Activated CD4-positive, alpha-beta T cell treated with anti-CD3 and anti-CD28 coated beads, Interleukin-2, amount 10 ng/mL, durations not matched to agents 7 days and 5 days (primary cell): ENCODE data around the gene SRC. TPM values are rescaled to one million over a fixed set of nuclear protein-coding genes. Genes with fewer than 3 reads are reported as not detected.

ENCODE experiments used
- CTCF ChIA-PET: fragments of 350-600 bp; sonication (Branson Sonifier 250); formaldehyde crosslinking; loops from one replicate; lab custom pipeline; 2021; ENCODE audit warnings: antibody characterized with exemption; lab: Charles Lee
- POLR2A ChIA-PET: fragments of 350-600 bp; sonication (Branson Sonifier 250); formaldehyde crosslinking; loops from one replicate; lab custom pipeline; 2021; ENCODE audit warnings: antibody characterized with exemption; lab: Charles Lee
- DNase-seq: peaks from one replicate; pipeline ENCODE4 v3.0.0-alpha.2; 2020
- H3K27ac Mint-ChIP-seq: one replicate; pipeline ENCODE4 v1.8.0; 2021; ENCODE audit warnings: mild to moderate bottlenecking, moderate library complexity, mixed read lengths
- H3K27me3 Mint-ChIP-seq: one replicate; pipeline ENCODE4 v1.8.0; 2021; ENCODE audit warnings: mixed read lengths
- H3K36me3 Mint-ChIP-seq: one replicate; pipeline ENCODE4 v1.8.0; 2021; ENCODE audit warnings: low read depth, mixed read lengths
- H3K4me1 Mint-ChIP-seq: one replicate; pipeline ENCODE4 v1.8.0; 2021; ENCODE audit warnings: mixed read lengths
- H3K4me3 Mint-ChIP-seq: one replicate; pipeline ENCODE4 v1.8.0; 2021; ENCODE audit warnings: mild to moderate bottlenecking, moderate library complexity, mixed read lengths
- H3K9me3 Mint-ChIP-seq: one replicate; pipeline ENCODE4 v1.8.0; 2021; ENCODE audit warnings: mixed read lengths
- total RNA-seq, 2 experiments: library from RNA; stranded (reverse); gene quantifications; one replicate each; pipeline ENCODE4 v1.2.3, GENCODE V29; 2021

Gene SRC
- total RNA-seq, 2 experiments from 2014 or later, result 2.1 to 2.6 TPM

- peaks cover 2% of the 10 kb centered on the region for H3K27me3 Mint-ChIP-seq
- no peaks in the 10 kb centered on the region for H3K36me3 Mint-ChIP-seq
- no peak overlapping the region for H3K27ac Mint-ChIP-seq
- H3K4me1 Mint-ChIP-seq, result peaks cover 21% of the 10 kb centered on the region
- no peak overlapping the region for H3K4me3 Mint-ChIP-seq
- CTCF ChIA-PET, result interaction anchor here (1.2 kb wide), 1 partner anchor 53 kb away, joined by 3 read pairs; no protein-coding TSS in a partner anchor
- no peak for DNase-seq
- POLR2A ChIA-PET, result no interaction called here
- H3K9me3 Mint-ChIP-seq, result no peaks in the 10 kb centered on the region
These were observed 3.4 kb upstream of the SRC start for GRCh38 chr20:37342231-37343177.

DNA sequence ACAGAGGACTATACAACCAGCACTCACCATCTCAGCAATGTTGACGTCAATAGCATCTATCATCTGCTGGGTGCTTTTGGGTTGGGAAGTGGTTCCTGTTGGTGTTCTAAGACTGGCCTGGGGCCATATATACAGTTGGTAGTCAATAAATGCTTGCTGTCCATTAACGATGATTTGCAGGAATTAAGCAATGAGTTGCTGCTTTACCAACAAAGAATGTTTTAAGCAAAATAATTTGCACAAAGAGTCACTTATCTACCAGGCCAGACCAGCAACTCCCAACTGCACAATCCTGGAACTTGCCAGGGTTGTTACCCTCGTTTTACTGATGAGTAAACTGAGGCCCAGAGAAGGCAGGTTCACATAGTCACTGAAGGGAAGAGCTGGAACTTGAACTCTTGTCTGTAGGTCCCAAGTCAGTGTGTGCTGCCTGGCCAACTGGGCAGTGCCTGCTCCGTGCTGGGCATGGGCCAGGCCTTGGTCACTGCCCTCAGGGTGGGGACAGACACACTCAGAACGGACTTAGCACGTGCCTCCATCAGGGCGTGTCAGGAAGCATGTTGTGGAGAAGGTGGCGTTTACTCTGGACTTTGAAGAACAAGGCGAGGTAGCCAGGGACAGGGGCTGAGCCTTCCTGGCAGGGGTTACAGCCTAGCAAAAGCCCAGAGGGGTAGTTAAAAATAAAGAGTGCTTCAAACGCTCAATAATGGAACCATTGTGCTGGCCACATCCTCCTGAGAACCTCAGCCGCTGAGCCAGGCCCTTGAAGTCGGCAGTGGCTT lies 2.5 kb upstream of the SRC start:
- peak; percentile 30 for DNase-seq
- peaks cover 2% of the 10 kb centered on the region for H3K27me3 Mint-ChIP-seq
- peaks cover 21% of the 10 kb centered on the region for H3K4me1 Mint-ChIP-seq
- H3K9me3 Mint-ChIP-seq, result no peaks in the 10 kb centered on the region
- ChIA-PET CTCF (interaction anchor here (1.2 kb wide), 1 partner anchor 53 kb away, joined by 3 read pairs; no protein-coding TSS in a partner anchor), POLR2A (no interaction called here)
- no peak overlapping the region for H3K4me3 Mint-ChIP-seq
- no peak overlapping the region for H3K27ac Mint-ChIP-seq
- no peaks in the 10 kb centered on the region for H3K36me3 Mint-ChIP-seq

GRCh38 chr20:37343994-37344355 lies 2.0 kb upstream of the SRC start:
- peaks cover 2% of the 10 kb centered on the region for H3K27me3 Mint-ChIP-seq
- H3K36me3 Mint-ChIP-seq, result no peaks in the 10 kb centered on the region
- no peak for DNase-seq
- no peak overlapping the region for H3K27ac Mint-ChIP-seq
- H3K4me3 Mint-ChIP-seq, result no peak overlapping the region
- ChIA-PET CTCF (interaction anchor here (0.9 to 1.2 kb wide), 3 partner anchors 13 to 54 kb away, joined by 3 to 4 read pairs (median 3); no protein-coding TSS in a partner anchor), POLR2A (no interaction called here)
- H3K9me3 Mint-ChIP-seq, result no peaks in the 10 kb centered on the region
- peaks cover 21% of the 10 kb centered on the region for H3K4me1 Mint-ChIP-seq

DNA sequence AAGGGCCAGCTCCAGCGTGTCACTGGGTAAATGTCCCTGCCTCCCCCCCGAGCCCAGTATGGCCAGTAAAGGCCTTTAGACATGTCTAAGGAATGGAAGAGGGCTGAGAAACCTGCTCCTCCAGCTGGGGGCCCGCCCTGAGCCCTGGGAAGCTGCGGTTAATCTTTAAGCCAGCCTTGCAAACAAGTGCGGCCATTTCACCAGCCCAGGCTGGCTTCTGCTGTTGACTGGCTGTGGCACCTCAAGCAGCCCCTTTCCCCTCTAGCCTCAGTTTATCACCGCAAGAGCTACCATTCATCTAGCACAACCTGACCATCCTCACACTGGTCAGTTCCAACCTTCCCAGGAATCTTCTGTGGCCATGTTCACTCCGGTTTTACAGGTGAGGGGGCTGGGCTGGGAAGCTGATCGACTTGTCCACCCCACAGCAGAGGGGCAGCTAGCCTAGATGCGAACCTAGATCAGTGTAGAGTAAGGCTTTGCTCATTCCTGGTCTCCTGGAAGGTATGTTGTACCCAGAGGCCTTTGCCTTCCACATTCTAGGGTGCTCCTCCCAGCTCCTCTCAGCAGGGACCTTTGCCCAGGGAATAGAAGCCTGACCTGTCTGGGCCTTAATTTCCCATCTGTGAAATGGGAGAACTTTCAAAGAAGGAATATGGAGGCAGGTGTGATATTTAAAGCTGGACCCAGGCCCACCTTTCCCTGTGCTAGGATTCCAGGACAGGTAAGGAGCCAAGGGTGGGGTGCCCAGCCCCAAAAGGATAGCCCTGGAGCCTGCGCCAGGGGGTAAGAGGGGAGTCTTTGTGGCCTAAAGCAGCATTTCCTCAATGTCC lies 1.2 kb upstream of the SRC start:
- Mint-ChIP-seq H3K4me3 (peak overlapping the region; percentile 69), H3K9me3 (no peaks in the 10 kb centered on the region), H3K27ac (peak overlapping the region; percentile 19), H3K27me3 (peaks cover 2% of the 10 kb centered on the region), H3K4me1 (peaks cover 21% of the 10 kb centered on the region), H3K36me3 (no peaks in the 10 kb centered on the region)
- CTCF ChIA-PET, result interaction anchor here (0.6 to 1.1 kb wide), 3 partner anchors 12 to 137 kb away, joined by 3 to 4 read pairs (median 4); no protein-coding TSS in a partner anchor
- POLR2A ChIA-PET, result no interaction called here
- DNase-seq, result no peak

- CTCF ChIA-PET, result no interaction called here
- H3K27ac Mint-ChIP-seq, result no peak overlapping the region
- POLR2A ChIA-PET, result no interaction called here
- peaks cover 2% of the 10 kb centered on the region for H3K27me3 Mint-ChIP-seq
- H3K4me3 Mint-ChIP-seq, result no peak overlapping the region
- H3K36me3 Mint-ChIP-seq, result no peaks in the 10 kb centered on the region
- peaks cover 21% of the 10 kb centered on the region for H3K4me1 Mint-ChIP-seq
- no peak for DNase-seq
- no peaks in the 10 kb centered on the region for H3K9me3 Mint-ChIP-seq
These were observed 245 bp downstream of the SRC start for GRCh38 chr20:37346236-37346534.

DNA sequence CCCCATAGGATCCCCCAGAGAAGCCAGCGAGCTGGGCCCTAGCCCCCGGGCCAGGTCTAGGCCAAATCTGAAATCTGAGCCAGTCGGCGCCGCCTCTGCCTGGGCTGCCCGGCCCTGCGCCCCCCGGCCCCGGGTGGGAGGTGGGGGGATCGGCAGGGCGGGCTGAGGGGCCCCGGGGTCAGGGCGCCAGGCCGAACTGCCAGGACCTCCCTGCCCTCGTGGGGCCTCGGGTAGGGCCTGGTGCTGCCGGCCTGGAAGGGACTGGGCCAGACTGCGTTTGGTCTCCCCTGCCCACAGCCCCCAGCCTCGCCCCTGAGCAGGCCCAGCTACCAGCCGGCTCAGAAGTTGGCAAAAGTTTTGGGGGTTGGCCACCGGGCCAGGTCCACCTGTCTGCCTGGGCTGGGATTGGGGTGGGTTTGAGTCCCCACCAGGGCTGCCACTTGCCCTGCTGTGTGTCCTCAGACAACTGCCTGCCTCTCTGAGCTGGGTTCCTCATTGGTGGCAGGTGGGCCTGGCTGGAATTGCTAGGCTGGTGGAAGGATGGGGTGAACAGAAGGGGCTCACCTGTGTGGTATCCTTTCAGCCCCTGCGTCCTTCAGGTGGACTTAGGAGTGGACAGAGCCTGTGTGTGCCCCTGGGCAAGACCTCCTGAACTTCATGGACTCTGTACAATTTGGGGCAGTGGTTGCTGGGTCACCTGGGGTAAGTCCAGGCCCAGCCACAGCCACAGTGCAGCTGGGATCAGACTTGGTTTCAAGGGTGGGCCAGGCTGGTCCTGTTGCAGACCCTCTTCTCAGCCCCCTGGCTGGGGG lies 801 bp downstream of the SRC start:
- Mint-ChIP-seq H3K9me3 (no peaks in the 10 kb centered on the region), H3K36me3 (no peaks in the 10 kb centered on the region), H3K27ac (no peak overlapping the region), H3K4me3 (peak overlapping the region; percentile 43), H3K27me3 (peaks cover 2% of the 10 kb centered on the region), H3K4me1 (peaks cover 21% of the 10 kb centered on the region)
- DNase-seq, result no peak
- POLR2A ChIA-PET, result no interaction called here
- CTCF ChIA-PET, result interaction anchor here (2.6 kb wide), 1 partner anchor 20 kb away, joined by 7 read pairs; no protein-coding TSS in a partner anchor

GRCh38 chr20:37347347-37347823 lies 1.4 kb downstream of the SRC start:
- CTCF ChIA-PET, result interaction anchor here (0.8 to 2.6 kb wide), 3 partner anchors 9 to 21 kb away, joined by 3 to 7 read pairs (median 4); no protein-coding TSS in a partner anchor
- peak overlapping the region; percentile 43 for H3K4me3 Mint-ChIP-seq

DNA sequence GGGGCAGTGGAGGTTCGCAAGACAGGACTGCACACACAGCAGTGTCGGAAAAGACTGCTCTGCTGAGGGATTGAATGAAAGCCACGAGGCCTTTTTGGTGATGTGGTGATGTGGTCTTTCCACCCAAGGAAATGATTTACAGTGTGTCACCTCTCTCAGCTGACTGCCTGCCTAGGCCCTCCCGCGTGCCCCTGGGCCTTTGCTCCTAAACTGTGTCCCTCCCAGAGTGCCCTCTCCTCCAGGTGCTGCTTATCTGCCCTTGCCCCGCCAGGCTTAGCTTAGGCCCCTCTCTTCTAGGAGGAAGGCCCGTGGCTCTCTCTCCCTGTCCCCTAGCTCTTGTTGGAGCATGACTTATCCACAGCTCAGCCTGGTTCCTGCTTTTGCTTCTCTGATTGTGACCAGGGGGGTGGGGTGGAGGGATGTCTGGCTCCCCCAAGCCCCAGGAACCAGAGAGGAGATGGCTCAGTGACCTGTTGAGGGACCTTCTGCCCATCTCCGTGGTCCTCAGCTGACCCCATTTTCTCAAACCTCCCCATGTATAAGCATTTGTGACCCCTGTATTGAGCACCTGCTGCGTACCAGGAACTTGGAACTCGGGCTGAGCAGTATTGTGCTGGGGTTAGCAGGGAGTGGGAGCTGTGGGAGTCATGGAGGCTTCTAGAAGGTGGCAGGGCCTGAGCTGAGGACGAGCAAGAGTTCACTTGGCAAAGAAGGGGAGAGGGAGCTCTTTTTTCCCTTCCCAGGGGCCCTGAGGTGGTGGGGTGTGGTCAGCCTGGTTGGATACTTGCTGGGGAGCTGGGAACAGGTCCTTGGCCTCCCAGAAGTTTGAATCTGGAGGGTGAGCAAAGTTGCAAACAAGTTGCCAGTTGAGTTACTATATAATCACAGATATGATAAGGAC lies 2.2 kb downstream of the SRC start:
- ChIA-PET POLR2A (no interaction called here), CTCF (interaction anchor here (0.7 to 2.6 kb wide), 4 partner anchors 9 to 22 kb away, joined by 3 to 7 read pairs (median 4); no protein-coding TSS in a partner anchor)
- no peak overlapping the region for H3K4me3 Mint-ChIP-seq
- peaks cover 2% of the 10 kb centered on the region for H3K27me3 Mint-ChIP-seq
- H3K27ac Mint-ChIP-seq, result no peak overlapping the region
- peaks cover 20% of the 10 kb centered on the region for H3K4me1 Mint-ChIP-seq
- H3K36me3 Mint-ChIP-seq, result no peaks in the 10 kb centered on the region
- no peaks in the 10 kb centered on the region for H3K9me3 Mint-ChIP-seq
- no peak for DNase-seq

More at GRCh38 chr20:37347347-37347823, 1.4 kb downstream of the SRC start:
- H3K36me3 Mint-ChIP-seq, result no peaks in the 10 kb centered on the region
- H3K9me3 Mint-ChIP-seq, result no peaks in the 10 kb centered on the region
- H3K27ac Mint-ChIP-seq, result no peak overlapping the region
- peaks cover 21% of the 10 kb centered on the region for H3K4me1 Mint-ChIP-seq
- no peak for DNase-seq
- peaks cover 2% of the 10 kb centered on the region for H3K27me3 Mint-ChIP-seq
- POLR2A ChIA-PET, result no interaction called here

- DNase-seq, result no peak
- Mint-ChIP-seq H3K4me1 (peaks cover 12% of the 10 kb centered on the region), H3K27ac (no peak overlapping the region), H3K27me3 (no peaks in the 10 kb centered on the region), H3K9me3 (no peaks in the 10 kb centered on the region), H3K4me3 (no peak overlapping the region), H3K36me3 (no peaks in the 10 kb centered on the region)
- POLR2A ChIA-PET, result no interaction called here
- CTCF ChIA-PET, result interaction anchor here (0.6 to 2.6 kb wide), 3 partner anchors 12 to 700 kb away, joined by 3 to 7 read pairs (median 3); no protein-coding TSS in a partner anchor
These were observed 3.0 kb downstream of the SRC start for GRCh38 chr20:37348792-37349516.
